ENCODE data around the gene NDUFAF4. TPM values are rescaled to one million over a fixed set of nuclear protein-coding genes. Genes with fewer than 3 reads are reported as not detected.

The NDUFAF4 gene
- total and polyA plus RNA-seq, 2 of the 8 experiments (the other 6 are each of a cell fraction or from before 2014, with no cell fraction given) = 21.9 to 84.4 TPM

GRCh38 chr6:96927660-96928059, 30.0 kb upstream of the NDUFAF4 start:
- H3K27me3 ChIP-seq (replicated peaks in 1 of 4; ENCODE audit: control insufficient read depth in 3 of 4, extremely low read depth in 1 of 4, insufficient read depth in 3 of 4, low read length in 3 of 4) = no peaks in the 10 kb centered on the region
- H3K9me3 ChIP-seq (ENCODE audit: insufficient read depth in 2 of 2, low read depth in 1 of 2, low read length in 1 of 2) = no peaks in the 10 kb centered on the region
- H3K18ac ChIP-seq (ENCODE audit: extremely low read depth, low read length) = no peak overlapping the region
- H3K27ac ChIP-seq (ENCODE audit: low read depth, low read length) = no peak overlapping the region
- ChIA-PET POLR2A (ENCODE audit: partially characterized antibody) (no interaction called here), CTCF (ENCODE audit: partially characterized antibody) (interaction anchor here (0.6 to 0.9 kb wide), 4 partner anchors 15 to 743 kb away, joined by 3 read pairs; no protein-coding TSS in a partner anchor)
- H3K23me2 ChIP-seq (ENCODE audit: low read depth, low read length) = peaks cover 8% of the 10 kb centered on the region
- H2BK20ac ChIP-seq (ENCODE audit: low read length) = no peak overlapping the region
- no peak overlapping the region for H2BK5ac ChIP-seq (ENCODE audit: low read depth, low read length)
- no peak overlapping the region for H4K91ac ChIP-seq (replicated peaks; ENCODE audit: insufficient read length, low read length)
- H3K79me2 ChIP-seq (ENCODE audit: control insufficient read depth in 1 of 2, insufficient read depth in 2 of 2, low read length in 2 of 2) = no peaks in the 10 kb centered on the region
- H3K14ac ChIP-seq (ENCODE audit: insufficient read length) = no peak overlapping the region
- peaks cover 0 to 7% (median 4%) of the 10 kb centered on the region in 4 experiments; a peak in 5 of 7 replicates for H3K4me1 ChIP-seq (replicated peaks in 1 of 4; ENCODE audit: control insufficient read depth in 3 of 4, insufficient read depth in 4 of 4, low read length in 3 of 4)
- H4K5ac ChIP-seq (ENCODE audit: insufficient read length, low read depth, low read length) = no peak overlapping the region
- 83% methylated on average over 4 of the region's 4 CpGs; no CpG with 5 or more reads in 1 of the 2 experiments for WGBS, 2 experiments (ENCODE audit: extremely low coverage in 1 of 2, insufficient coverage in 1 of 2, insufficient read length in 1 of 2, insufficient replicate concordance in 2 of 2, low coverage in 1 of 2, low lambda C conversion rate in 2 of 2, missing lambda C conversion rate in 1 of 2)
- H3K4me2 ChIP-seq (ENCODE audit: insufficient read depth in 1 of 2, low read depth in 2 of 2, low read length in 2 of 2) = no peak overlapping the region
- H4K8ac ChIP-seq (ENCODE audit: extremely low read depth, insufficient read depth, low read length) = no peak overlapping the region
- H3K56ac ChIP-seq (replicated peaks; ENCODE audit: insufficient read length, low read depth, low read length) = no peak overlapping the region
- no peak overlapping the region for H2AFZ ChIP-seq (ENCODE audit: low read length)
- H2BK120ac ChIP-seq (replicated peaks; ENCODE audit: low read depth, low read length) = no peak overlapping the region
- H2BK12ac ChIP-seq (ENCODE audit: low read depth, low read length) = no peak overlapping the region
- no peak overlapping the region for H3K4ac ChIP-seq (replicated peaks; ENCODE audit: insufficient read length, low read depth, low read length)
- no peak overlapping the region for H3K9ac ChIP-seq (replicated peaks in 1 of 4; ENCODE audit: extremely low read depth in 1 of 4, low read depth in 3 of 4, low read length in 3 of 4)
- no peaks in the 10 kb centered on the region for H3K79me1 ChIP-seq (ENCODE audit: low read depth, low read length)
- no peak overlapping the region for H2AK5ac ChIP-seq (ENCODE audit: low read depth, low read length)
- no peaks in the 10 kb centered on the region for H4K20me1 ChIP-seq (replicated peaks in 1 of 2; ENCODE audit: control insufficient read depth in 1 of 2, insufficient read depth in 2 of 2, low read length in 2 of 2)
- DNase-seq (ENCODE audit: low read depth in 1 of 2, low spot score in 2 of 2) (no peak), FAIRE-seq (no peak)
- no peaks in the 10 kb centered on the region for H3K36me3 ChIP-seq (ENCODE audit: control insufficient read depth in 2 of 4, insufficient read depth in 4 of 4, low read length in 3 of 4)
- H3K4me3 ChIP-seq (ENCODE audit: extremely low read depth in 1 of 4, insufficient read depth in 2 of 4, low read depth in 3 of 4, low read length in 4 of 4) = no peak overlapping the region
- no peak overlapping the region for H3K23ac ChIP-seq (ENCODE audit: insufficient read length)
- H2BK15ac ChIP-seq (ENCODE audit: low read length) = no peak overlapping the region
- no peak for TF ChIP-seq TEAD4 (IDR thresholded peaks at IDR 0.05; ENCODE audit: low read depth, low read length)
- no peak for TF ChIP-seq MAFK (IDR thresholded peaks at IDR 0.05; ENCODE audit: low read depth, low read length)

Data from H1 (cell line).